ENCODE data around the gene MAPKAP1. TPM values are rescaled to one million over a fixed set of nuclear protein-coding genes. Genes with fewer than 3 reads are reported as not detected.

Gene MAPKAP1
- total and polyA plus RNA-seq, 2 of the 13 experiments (the other 11 are each of a cell fraction or from before 2014, with no cell fraction given), result 45.0 to 64.3 TPM

- TF ChIP-seq HNF1A (IDR thresholded peaks at IDR 0.05; ENCODE audit: low read depth) (no peak), HNF1A (CRISPR knock-in tag; IDR thresholded peaks at IDR 0.05; ENCODE audit: borderline replicate concordance) (no peak), REPIN1 (CRISPR knock-in tag; IDR thresholded peaks at IDR 0.05; ENCODE audit: borderline replicate concordance, low read depth) (no peak), ZNF512B (CRISPR knock-in tag; IDR thresholded peaks at IDR 0.05; ENCODE audit: borderline replicate concordance) (no peak)
These were observed 278.0 kb downstream of the MAPKAP1 start (continued) for GRCh38 chr9:125428902-125429467.

Measured in HepG2 (cell line).